CD4-positive, alpha-beta T cell treated with Interleukin-12 subunit alpha and Interleukin-12 subunit beta, for 1 hour (primary cell): Measurements from ENCODE around the gene NALCN.

Source experiments
- DNase-seq: peaks from one replicate; pipeline ENCODE4 v3.0.0-alpha.2; 2020

The NALCN gene

GRCh38 chr13:101412076-101412475 lies 4.2 kb downstream of the NALCN start:
- no peak for DNase-seq

GRCh38 chr13:101408992-101409656 lies 7.2 kb downstream of the NALCN start:
- DNase-seq: no peak

GRCh38 chr13:101408154-101408553 lies 8.2 kb downstream of the NALCN start:
- DNase-seq: no peak

GRCh38 chr13:101406791-101407190 lies 9.5 kb downstream of the NALCN start:
- DNase-seq: no peak

GRCh38 chr13:101401196-101401595 lies 15.1 kb downstream of the NALCN start:
- no peak for DNase-seq

- DNase-seq: no peak
These were observed 16.9 kb downstream of the NALCN start for GRCh38 chr13:101399365-101399764.

- no peak for DNase-seq
These were observed 17.4 kb downstream of the NALCN start for GRCh38 chr13:101398920-101399319.

GRCh38 chr13:101398191-101398590 lies 18.1 kb downstream of the NALCN start:
- DNase-seq: no peak

GRCh38 chr13:101397742-101398141 lies 18.6 kb downstream of the NALCN start:
- DNase-seq: no peak

- DNase-seq: no peak
These were observed 21.7 kb downstream of the NALCN start for GRCh38 chr13:101394605-101395004.

- DNase-seq: no peak
These were observed 23.2 kb downstream of the NALCN start for GRCh38 chr13:101393140-101393539.

GRCh38 chr13:101390461-101390860 lies 25.8 kb downstream of the NALCN start:
- DNase-seq: no peak

GRCh38 chr13:101384929-101385328 lies 31.4 kb downstream of the NALCN start:
- no peak for DNase-seq

- DNase-seq: no peak
These were observed 32.7 kb downstream of the NALCN start for GRCh38 chr13:101383595-101383994.

- no peak for DNase-seq
These were observed 33.6 kb downstream of the NALCN start for GRCh38 chr13:101382701-101383100.

GRCh38 chr13:101382086-101382485 lies 34.2 kb downstream of the NALCN start:
- no peak for DNase-seq

- DNase-seq: no peak
These were observed 55.8 kb downstream of the NALCN start for GRCh38 chr13:101360525-101360924.

GRCh38 chr13:101354895-101355294 lies 61.4 kb downstream of the NALCN start:
- DNase-seq: no peak

- no peak for DNase-seq
These were observed 69.2 kb downstream of the NALCN start for GRCh38 chr13:101346942-101347728.

- no peak for DNase-seq
These were observed 70.1 kb downstream of the NALCN start for GRCh38 chr13:101346161-101346560.

- no peak for DNase-seq
These were observed 73.0 kb downstream of the NALCN start for GRCh38 chr13:101343128-101343787.

GRCh38 chr13:101341464-101341863 lies 74.8 kb downstream of the NALCN start:
- no peak for DNase-seq

- no peak for DNase-seq
These were observed 77.1 kb downstream of the NALCN start for GRCh38 chr13:101339202-101339601.

GRCh38 chr13:101332583-101332982 lies 83.7 kb downstream of the NALCN start:
- DNase-seq: no peak
